GM19455 (cell line): ENCODE data around the gene HM13.
"Not testable (repeated sequence)": the region's sequence is repeated elsewhere in the genome, so short reads cannot be mapped to it uniquely, and the experiment has no call there.

ENCODE experiments used
- ATAC-seq: cut with Tn5 transposase; IDR thresholded peaks from one replicate; pipeline ENCODE4 v1.9.1; 2021; ENCODE audit not compliant: unreplicated experiment

HM13 gene

GRCh38 chr20:31514154-31515071, at the start of gene HM13:
HM13 (plus strand) TSS chr20:31514442; CDS start chr20:31514552, 110 bp downstream.
- peak; percentile 80 for ATAC-seq

GRCh38 chr20:31470946-31471345, 43.3 kb upstream of the HM13 start:
- ATAC-seq: not testable (repeated sequence)

- no peak for ATAC-seq
Observed at GRCh38 chr20:31472395-31473330, 41.6 kb upstream of the HM13 start.

- ATAC-seq: peak; percentile 24
Observed at GRCh38 chr20:31473331-31474096, 40.7 kb upstream of the HM13 start.

GRCh38 chr20:31474097-31474436, 40.2 kb upstream of the HM13 start:
- peak; percentile 69 for ATAC-seq

GRCh38 chr20:31474758-31475427, 39.3 kb upstream of the HM13 start, which contains the start of the genes DEFB124 and REM1:
DEFB124 (minus strand) TSS chr20:31475127; CDS start chr20:31473013, 2,114 bp downstream.
REM1 (plus strand) TSS chr20:31475288; CDS start chr20:31476446, 1,158 bp downstream.
- no peak for ATAC-seq

- ATAC-seq: no peak
Observed at GRCh38 chr20:31475472-31476293, 38.6 kb upstream of the HM13 start.

GRCh38 chr20:31476294-31476585, 38.0 kb upstream of the HM13 start:
- ATAC-seq: no peak

- ATAC-seq: no peak
Observed at GRCh38 chr20:31476643-31477215, 37.5 kb upstream of the HM13 start.

- ATAC-seq: no peak
Observed at GRCh38 chr20:31484001-31484400, 30.2 kb upstream of the HM13 start.

- no peak for ATAC-seq
Observed at GRCh38 chr20:31485450-31486339, 28.5 kb upstream of the HM13 start.

GRCh38 chr20:31488115-31488514, 26.1 kb upstream of the HM13 start:
- ATAC-seq: no peak

- ATAC-seq: no peak
Observed at GRCh38 chr20:31489152-31489551, 25.1 kb upstream of the HM13 start.

GRCh38 chr20:31490752-31491151, 23.5 kb upstream of the HM13 start:
- ATAC-seq: no peak

GRCh38 chr20:31494131-31494530, 20.1 kb upstream of the HM13 start:
- ATAC-seq: no peak

- ATAC-seq: no peak
Observed at GRCh38 chr20:31496761-31497295, 17.4 kb upstream of the HM13 start.

GRCh38 chr20:31497838-31498540, 16.3 kb upstream of the HM13 start:
- no peak for ATAC-seq
